Vagina (tissue), 2 donors: Measurements from ENCODE around the gene ABR.

Source experiments
- POLR2A ChIP-seq, 2 donors: fragments of 450-650 bp; IDR thresholded peaks; one replicate each; pipeline ENCODE4 v1.6.1; 2017; ENCODE audit warnings: antibody characterized with exemption in 2 of 2, mild to moderate bottlenecking in 2 of 2, moderate library complexity in 2 of 2
- POLR2AphosphoS5 ChIP-seq, 2 donors: sonication (generic); formaldehyde crosslinking; IDR thresholded peaks; one replicate each; pipeline ENCODE4 v1.9.0; 2017; ENCODE audit warnings: antibody characterized with exemption in 2 of 2, mild to moderate bottlenecking in 2 of 2, low read depth in 1 of 2; ENCODE audit not compliant: insufficient read depth in 1 of 2
- TF ChIP-seq, protein P1 (sequence below), 3 experiments: fragments of 450-650 bp in 2 of 3; fragments of 200-600 bp in 1 of 3; sonication (generic) in 1 of 3; IDR thresholded peaks; one replicate each; pipeline ENCODE4 v1.5.1; 2017 to 2019; ENCODE audit warnings: antibody characterized with exemption in 3 of 3, mild to moderate bottlenecking in 2 of 3, moderate library complexity in 2 of 3

GRCh38 chr17:1072551-1072961, 107.2 kb downstream of the ABR start:
- TF ChIP-seq, protein P1, sequence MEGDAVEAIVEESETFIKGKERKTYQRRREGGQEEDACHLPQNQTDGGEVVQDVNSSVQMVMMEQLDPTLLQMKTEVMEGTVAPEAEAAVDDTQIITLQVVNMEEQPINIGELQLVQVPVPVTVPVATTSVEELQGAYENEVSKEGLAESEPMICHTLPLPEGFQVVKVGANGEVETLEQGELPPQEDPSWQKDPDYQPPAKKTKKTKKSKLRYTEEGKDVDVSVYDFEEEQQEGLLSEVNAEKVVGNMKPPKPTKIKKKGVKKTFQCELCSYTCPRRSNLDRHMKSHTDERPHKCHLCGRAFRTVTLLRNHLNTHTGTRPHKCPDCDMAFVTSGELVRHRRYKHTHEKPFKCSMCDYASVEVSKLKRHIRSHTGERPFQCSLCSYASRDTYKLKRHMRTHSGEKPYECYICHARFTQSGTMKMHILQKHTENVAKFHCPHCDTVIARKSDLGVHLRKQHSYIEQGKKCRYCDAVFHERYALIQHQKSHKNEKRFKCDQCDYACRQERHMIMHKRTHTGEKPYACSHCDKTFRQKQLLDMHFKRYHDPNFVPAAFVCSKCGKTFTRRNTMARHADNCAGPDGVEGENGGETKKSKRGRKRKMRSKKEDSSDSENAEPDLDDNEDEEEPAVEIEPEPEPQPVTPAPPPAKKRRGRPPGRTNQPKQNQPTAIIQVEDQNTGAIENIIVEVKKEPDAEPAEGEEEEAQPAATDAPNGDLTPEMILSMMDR (IDR thresholded peaks at IDR 0.05) = no peak
- TF ChIP-seq POLR2A (IDR thresholded peaks at IDR 0.05) (no peak), POLR2AphosphoS5 (IDR thresholded peaks at IDR 0.05; ENCODE audit: insufficient read depth in 1 of 2, low read depth in 1 of 2) (no peak)
